ENCODE measurements around the gene C9orf40.

The C9orf40 gene

DNA sequence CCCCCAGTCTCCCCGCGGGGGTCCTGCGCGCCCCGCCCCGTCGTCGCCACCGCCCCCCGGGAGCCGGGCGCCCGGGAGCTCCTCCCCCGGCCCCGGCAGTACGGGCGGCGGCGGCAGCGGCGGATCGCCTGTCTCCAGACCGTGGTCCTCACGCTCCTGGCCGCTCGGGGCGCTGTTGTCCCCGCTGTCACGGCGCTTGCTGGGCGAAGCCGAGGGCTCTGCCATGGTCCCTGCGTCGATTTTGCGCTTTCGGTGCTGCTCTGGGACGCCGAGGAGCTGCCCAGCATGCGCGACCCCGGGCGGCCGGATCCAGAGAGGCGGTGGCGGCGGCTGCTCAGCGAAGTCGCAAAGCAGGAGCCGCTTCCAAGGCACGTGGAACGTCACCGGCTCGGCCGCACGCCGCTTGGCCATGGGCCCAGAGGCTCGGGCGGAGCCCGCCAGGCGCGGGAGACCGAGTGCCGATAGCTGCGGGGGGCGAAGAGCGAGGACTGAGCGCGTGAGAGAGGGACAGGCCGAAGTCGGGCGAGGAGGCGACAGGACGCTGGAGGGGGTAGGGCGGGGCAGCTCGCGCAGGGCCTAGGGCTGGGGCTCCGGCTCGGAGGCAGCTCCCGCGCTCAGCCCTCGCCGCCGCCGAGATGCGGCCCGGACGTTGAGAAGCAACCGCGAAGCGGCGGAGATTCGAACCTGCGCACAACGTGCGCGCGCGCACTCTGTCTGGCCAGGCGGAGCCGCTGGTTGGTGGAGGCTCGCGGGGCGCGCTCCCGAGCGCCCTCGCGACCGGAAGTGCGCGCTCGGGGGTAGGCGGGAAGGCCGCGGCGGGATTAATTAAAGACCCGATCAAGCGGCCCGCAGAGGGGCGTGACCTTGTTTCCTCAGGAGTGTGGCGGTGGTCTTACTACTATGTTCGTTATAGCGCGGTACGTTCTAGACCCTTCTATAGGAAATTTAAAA, at the start of gene C9orf40:
Gene C9orf40 (minus strand): TSS at position 712 of the 951 bp plus-strand sequence. CDS start 301 bp downstream, at position 411.
- peak; percentile 85 for DNase-seq

DNA sequence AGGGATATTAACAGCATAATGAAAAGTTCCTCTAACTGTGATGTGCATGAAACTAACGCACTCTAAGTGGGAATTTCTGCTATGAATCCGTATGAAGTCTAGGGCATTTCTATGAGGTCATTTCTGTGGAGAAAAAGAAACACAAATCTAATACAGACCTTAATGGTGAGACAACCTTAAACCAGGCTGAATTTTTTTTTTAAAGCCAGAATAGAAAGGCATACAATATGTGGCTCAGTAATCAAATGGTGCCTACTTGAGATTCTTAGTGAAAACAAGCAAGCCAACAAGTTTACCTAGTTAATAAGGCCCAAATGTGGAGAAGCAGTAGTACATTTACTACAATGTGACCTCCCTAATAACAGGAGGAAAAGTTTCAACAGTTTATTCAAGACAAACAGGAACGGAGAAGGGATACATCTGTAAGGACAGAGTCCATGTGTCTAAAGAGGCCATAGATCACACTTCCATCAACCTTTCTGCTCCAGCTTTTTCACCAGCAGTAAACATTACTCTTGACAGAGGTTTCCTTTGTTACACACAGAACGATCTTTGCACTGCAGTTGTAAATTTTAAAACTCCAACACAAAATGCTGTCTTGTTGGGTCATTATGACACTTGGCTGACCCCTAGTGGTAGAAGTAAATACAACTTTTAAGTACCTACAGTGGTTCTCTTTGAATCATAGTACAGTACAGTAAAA, 49.2 kb upstream of the C9orf40 start:
- DNase-seq, result peak; percentile 78

DNA sequence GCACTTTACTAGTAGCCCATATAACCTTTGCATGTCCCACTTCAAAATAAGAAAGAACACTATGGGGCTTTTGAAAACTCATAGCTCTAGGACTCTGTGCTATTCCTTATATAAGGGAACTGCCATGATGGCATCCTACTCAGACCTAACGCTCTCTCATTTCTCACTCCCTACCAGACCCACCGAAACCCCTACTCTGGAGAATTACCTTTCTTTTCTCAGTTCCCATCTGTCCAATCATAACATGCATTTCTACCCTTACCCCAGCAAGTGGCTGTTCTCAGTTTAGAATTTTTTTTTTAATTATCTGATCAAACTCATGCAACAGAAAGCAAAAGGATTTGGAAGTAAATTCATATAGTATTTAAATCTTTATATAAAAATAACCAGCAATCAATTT, 48.1 kb upstream of the C9orf40 start:
- DNase-seq, result no peak

- DNase-seq, result no peak
Measured at GRCh38 chr9:74985041-74985440, 32.3 kb upstream of the C9orf40 start.

DNA sequence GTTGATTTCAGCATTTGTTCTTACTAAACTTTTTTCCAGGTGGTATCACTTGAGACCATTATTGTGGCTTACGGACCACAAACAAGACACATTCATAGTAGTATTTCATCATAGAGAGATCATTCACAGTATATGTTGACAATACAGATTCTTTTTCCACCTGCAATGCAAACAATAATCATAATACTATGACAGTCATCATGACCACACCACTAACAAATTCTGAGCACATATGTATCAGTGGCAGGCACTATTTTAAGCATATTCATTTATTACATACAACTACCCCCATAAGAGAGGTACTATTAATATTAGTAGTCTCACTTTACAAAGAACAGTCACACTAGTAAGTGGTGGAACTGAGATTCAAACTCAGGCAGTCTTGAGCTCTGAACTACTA, 31.0 kb upstream of the C9orf40 start:
- DNase-seq, result no peak

DNA sequence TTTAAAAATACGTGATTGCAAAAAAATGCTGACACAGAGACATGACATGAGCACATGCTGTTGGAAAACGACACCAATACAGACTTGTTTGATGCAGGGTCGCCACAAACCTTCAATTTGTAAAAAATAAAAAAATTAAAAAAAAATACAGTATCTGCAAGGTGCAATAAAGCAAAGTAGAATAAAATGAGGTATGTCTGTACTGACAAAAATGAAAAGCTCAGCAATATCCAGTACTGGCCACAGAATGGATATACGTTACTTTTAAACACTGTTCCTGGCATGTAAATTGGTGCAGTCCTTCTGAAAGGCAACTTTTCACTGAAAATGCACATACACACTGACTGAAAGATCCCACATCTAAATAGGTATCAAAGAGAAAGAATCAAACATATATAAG, 27.1 kb upstream of the C9orf40 start:
- DNase-seq, result no peak

DNA sequence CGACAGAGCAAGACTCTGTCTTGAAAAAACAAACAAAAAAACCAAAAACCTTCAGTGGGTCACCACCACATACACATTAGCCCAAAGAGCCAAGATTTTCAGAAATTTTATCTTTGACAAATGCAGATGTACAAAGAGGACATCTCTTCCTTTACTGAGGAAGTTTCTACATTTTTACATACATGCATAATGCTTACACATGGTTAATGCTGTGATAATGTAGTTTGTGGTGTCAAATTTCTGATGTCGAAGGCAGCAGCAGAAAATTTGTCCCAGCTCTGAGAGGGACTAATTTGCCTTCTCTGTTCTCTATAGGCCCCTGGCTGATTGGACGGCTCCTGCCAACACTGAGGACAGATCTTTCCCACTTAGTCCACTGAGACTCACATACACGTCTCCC, 24.6 kb upstream of the C9orf40 start:
- no peak for DNase-seq

GRCh38 chr9:74975538-74975937, 22.8 kb upstream of the C9orf40 start:
- DNase-seq, result no peak

DNA sequence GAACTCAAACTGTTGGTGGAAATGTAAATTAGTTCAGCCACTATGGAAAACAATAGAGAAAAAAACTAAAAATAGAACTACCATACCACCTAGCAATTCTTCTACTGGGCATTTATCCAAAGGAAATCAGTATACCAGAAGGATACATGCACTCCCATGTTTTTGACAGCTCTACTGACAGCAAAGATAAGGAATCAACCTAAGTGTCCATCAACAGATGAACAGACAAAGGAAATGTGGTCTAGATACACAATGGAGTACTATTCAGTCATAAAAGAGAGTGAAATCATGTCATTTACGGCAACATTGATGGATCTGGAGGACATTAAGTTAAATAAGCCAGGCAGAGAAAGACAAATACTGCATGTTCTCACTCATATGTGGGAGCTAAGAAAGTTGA, 21.8 kb upstream of the C9orf40 start:
- DNase-seq, result no peak

DNA sequence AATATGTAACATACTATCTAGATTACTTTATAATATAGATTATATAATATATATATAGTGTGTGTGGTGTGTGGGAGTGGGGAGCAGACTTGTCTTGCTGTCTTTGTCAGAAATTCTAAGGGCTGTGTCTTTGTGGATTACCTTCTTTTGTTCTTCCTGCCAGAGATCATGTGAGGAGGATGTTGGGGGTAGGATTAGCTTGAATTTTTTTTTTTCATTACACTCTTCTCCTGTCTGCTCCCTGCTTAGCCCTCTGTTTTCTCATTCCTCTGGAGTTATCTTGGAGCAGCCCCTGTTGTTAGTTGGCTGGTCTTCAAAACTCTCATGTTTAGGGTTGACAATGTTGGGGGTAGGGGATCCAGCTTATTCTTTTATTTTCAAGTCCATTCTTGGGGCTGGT, 21.0 kb upstream of the C9orf40 start:
- no peak for DNase-seq

- no peak for DNase-seq
Measured at GRCh38 chr9:74963056-74963455, 10.3 kb upstream of the C9orf40 start.

- no peak for DNase-seq
Measured at GRCh38 chr9:74961496-74961895, 8.8 kb upstream of the C9orf40 start.

- peak; percentile 72 for DNase-seq
Measured at GRCh38 chr9:74960561-74960960, 7.8 kb upstream of the C9orf40 start.

GRCh38 chr9:74958587-74958986, 5.9 kb upstream of the C9orf40 start:
- DNase-seq, result no peak

GRCh38 chr9:74953235-74953751, 581 bp upstream of the C9orf40 start:
- DNase-seq, result peak; percentile 48

- DNase-seq, result peak; percentile 24
Measured at GRCh38 chr9:74951725-74952151, 974 bp downstream of the C9orf40 start.

DNA sequence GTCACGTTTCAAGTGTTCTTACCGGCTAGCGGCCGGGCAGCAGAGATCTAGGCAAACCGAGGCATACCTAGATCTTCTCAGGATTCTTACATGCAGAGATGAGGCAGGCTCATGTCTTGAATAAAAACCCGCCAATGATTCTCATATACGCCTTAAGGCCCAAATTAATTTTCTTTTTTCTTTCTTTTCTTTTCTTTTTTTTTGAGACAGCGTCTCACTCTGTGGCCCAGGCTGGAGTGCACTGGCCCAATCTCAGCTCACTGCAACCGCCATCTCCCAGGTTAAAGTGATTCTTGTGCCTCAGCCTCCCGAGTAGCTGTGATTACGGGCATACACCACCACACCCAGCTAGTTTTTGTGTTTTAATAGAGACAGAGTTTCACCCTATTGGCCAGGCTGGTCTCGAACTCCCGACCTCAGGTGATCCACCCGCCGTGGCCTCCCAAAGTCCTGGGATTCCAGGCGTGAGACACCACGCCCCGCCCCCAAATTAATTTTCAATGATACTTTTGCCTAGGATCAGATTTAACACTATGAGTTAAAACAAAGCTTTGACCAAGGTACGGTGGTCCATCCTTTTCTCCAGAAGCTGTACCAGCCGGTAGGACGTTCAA, 1.5 kb downstream of the C9orf40 start:
- no peak for DNase-seq

DNA sequence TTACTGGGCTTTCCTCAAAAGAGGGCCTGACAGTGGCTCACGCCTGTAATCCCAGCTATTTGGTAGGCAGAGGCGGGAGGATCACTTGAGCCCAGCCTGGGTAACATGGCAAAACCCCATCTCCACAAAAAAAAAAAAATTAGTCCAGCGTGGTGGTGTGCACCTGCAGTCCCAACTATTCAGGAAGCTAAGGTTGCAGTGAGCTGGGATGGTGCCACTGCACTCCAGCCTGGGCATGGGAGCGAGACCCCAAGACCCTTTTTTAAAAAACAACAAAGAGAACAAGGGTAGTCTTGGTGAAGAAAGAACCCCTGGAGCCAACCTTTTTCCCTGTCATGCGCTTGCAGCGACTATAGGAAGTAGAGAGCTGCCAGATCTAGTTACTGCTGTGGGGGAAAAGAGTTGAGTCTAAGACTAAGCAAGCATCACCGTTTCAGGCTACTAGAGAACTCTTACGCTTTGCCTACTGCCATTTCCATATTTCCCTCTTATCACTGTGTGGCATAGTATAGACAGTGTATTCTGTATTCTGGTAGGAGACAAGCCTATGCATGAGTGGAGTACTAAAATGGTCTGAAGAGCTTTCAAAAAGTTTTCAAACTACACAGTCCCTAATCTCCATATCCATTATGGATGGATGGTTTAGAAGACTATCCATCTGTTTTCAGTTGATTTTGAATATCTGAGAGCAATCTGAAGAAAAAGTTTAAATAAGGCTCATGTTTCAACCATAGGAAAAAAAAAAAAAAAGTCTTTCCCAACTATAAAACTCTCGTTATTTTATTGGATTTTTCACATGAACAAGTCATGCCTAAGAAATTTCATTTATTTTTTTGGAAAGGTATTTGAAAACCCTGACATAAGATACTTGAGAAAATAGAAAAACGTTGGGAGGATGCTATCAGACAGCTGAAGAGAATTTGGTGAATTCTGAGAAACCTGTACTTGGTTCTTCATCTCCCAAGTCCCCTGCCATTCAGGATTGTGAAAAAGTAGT, 2.6 kb downstream of the C9orf40 start:
- DNase-seq, result no peak

GRCh38 chr9:74948937-74949336, 3.8 kb downstream of the C9orf40 start:
- DNase-seq, result no peak

DNA sequence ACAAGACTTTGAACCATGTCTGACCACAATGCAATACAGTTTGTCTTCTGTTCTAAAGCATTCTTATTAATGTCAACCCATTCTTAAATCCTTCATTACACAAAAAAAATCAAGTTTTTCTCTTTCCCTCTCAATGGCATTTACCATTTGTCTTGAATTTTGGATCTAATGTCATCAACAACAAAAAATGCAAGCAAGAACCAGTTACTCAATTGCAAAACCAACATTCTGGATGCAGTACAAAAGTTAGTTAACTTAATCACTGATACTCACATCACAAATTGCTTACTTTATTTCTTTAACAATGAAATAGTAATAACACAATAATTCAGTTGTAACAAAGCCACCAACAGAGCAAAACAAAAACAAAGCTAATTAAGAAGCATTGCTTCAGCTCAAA, 6.0 kb downstream of the C9orf40 start:
- no peak for DNase-seq

- DNase-seq, result peak; percentile 40
Measured at GRCh38 chr9:74942801-74943200, 9.9 kb downstream of the C9orf40 start.

DNA sequence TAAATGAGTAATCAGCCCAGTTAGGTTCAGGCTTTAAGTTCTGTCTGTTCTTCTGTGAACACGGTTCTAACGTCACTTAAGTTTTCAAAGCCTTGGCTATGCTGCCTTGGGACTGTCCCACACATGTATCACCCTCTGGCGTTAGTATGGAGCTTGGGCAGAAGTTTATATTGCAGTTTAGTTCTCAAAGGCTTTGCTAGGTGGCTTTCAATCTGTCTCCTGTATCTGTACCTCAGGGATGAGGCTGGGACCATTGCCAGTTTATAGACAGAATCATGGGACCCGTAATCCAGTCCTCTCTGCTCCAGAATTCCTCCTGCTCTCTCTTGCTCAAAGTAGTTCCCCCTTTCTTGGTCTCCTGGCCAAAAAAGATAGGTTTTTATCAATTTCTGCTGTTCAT, 12.1 kb downstream of the C9orf40 start:
- DNase-seq, result no peak

Data from MV-4-11 (cell line).